HG02571 (cell line): Measurements from ENCODE around the gene POLE3.
A peak's percentile ranks its signal among the peaks of the same experiment; 100 is the strongest.
"Not testable (repeated sequence)": the region's sequence is repeated elsewhere in the genome, so short reads cannot be mapped to it uniquely, and the experiment has no call there.

ENCODE experiments used
- ATAC-seq: cut with Tn5 transposase; IDR thresholded peaks from one replicate; pipeline ENCODE4 v1.9.1; 2021; ENCODE audit warnings: mild to moderate bottlenecking, moderate library complexity; ENCODE audit not compliant: unreplicated experiment

POLE3 gene

GRCh38 chr9:113410207-113410864 is at the start of gene POLE3, which contains the start of gene C9orf43:
Gene POLE3, minus strand, starts transcription at chr9:113410675. Its CDS starts 382 bp downstream, at chr9:113410293.
Gene C9orf43, plus strand, starts transcription at chr9:113410747. Its CDS starts 2,747 bp downstream, at chr9:113413494.
- ATAC-seq = peak; percentile 93

GRCh38 chr9:113456235-113456634 is 45.8 kb upstream of the POLE3 start:
- no peak for ATAC-seq

GRCh38 chr9:113454914-113455761 is 44.7 kb upstream of the POLE3 start:
- no peak for ATAC-seq

- ATAC-seq = no peak
These were observed 41.7 kb upstream of the POLE3 start for GRCh38 chr9:113452113-113452605.

- no peak for ATAC-seq
These were observed 38.9 kb upstream of the POLE3 start for GRCh38 chr9:113449376-113449775.

GRCh38 chr9:113446323-113446740 is 35.9 kb upstream of the POLE3 start:
- no peak for ATAC-seq

GRCh38 chr9:113444736-113445135 is 34.3 kb upstream of the POLE3 start:
- ATAC-seq = no peak

GRCh38 chr9:113437716-113438115 is 27.2 kb upstream of the POLE3 start:
- not testable (repeated sequence) for ATAC-seq

GRCh38 chr9:113436728-113437515 is 26.4 kb upstream of the POLE3 start:
- no peak for ATAC-seq

GRCh38 chr9:113431191-113431590 is 20.7 kb upstream of the POLE3 start:
- no peak for ATAC-seq

- ATAC-seq = no peak
These were observed 17.7 kb upstream of the POLE3 start for GRCh38 chr9:113428062-113428615.

GRCh38 chr9:113427629-113428028 is 17.2 kb upstream of the POLE3 start:
- ATAC-seq = no peak

GRCh38 chr9:113426701-113427100 is 16.2 kb upstream of the POLE3 start:
- ATAC-seq = no peak

- no peak for ATAC-seq
These were observed 14.6 kb upstream of the POLE3 start for GRCh38 chr9:113425072-113425471.

GRCh38 chr9:113421726-113422125 is 11.3 kb upstream of the POLE3 start:
- ATAC-seq = no peak

GRCh38 chr9:113417370-113417769 is 6.9 kb upstream of the POLE3 start:
- no peak for ATAC-seq

GRCh38 chr9:113416149-113416721 is 5.8 kb upstream of the POLE3 start:
- ATAC-seq = peak; percentile 99

- no peak for ATAC-seq
These were observed 630 bp downstream of the POLE3 start for GRCh38 chr9:113409883-113410206.

- ATAC-seq = no peak
These were observed 994 bp downstream of the POLE3 start for GRCh38 chr9:113409481-113409880.

GRCh38 chr9:113406873-113407511 is 3.5 kb downstream of the POLE3 start:
- ATAC-seq = not testable (repeated sequence)
